K562 (cell line): ENCODE measurements around the gene TOGARAM2. TPM values are rescaled to one million over a fixed set of nuclear protein-coding genes. Genes with fewer than 3 reads are reported as not detected.

Experiments
- ARID1B ChIP-seq: fragments of 450-650 bp; IDR thresholded peaks from 2 replicates; pipeline ENCODE4 v1.6.1; 2016; ENCODE audit warnings: antibody characterized with exemption, mild to moderate bottlenecking, inconsistent platforms
- CBFA2T2 ChIP-seq: fragments of 450-650 bp; conservative IDR thresholded peaks from 2 replicates; pipeline ENCODE4 v1.6.1; 2017; ENCODE audit warnings: mild to moderate bottlenecking
- CBX8 ChIP-seq: fragments of 200-600 bp; sonication (generic); IDR thresholded peaks from 2 replicates; pipeline ENCODE4 v1.6.1; 2012; ENCODE audit warnings: borderline replicate concordance, mixed run types, low read depth, mild to moderate bottlenecking, moderate library complexity, mixed read lengths, low read length, control low read depth, inconsistent platforms; ENCODE audit not compliant: poor library complexity, severe bottlenecking; ENCODE audit errors: extremely low read depth
- CEBPG ChIP-seq, 3 experiments: fragments of 200-800 bp in 1 of 3; sonication (Bioruptor generic) in 1 of 3; sonication (generic) in 1 of 3; formaldehyde crosslinking in 1 of 3; IDR thresholded peaks in 2 of 3; conservative IDR thresholded peaks in 1 of 3; 2 replicates each; pipeline versions ENCODE4 v1.6.1 to v1.8.0; 2016 to 2022; ENCODE audit warnings: missing compliant biosample characterization in 2 of 3, missing genetic modification characterization in 2 of 3, mild to moderate bottlenecking in 1 of 3, missing genetic modification reagents in 1 of 3
- EZH2 ChIP-seq: IDR thresholded peaks from 2 replicates; pipeline ENCODE4 v1.6.1; 2012; ENCODE audit warnings: low read depth, mild to moderate bottlenecking, inconsistent platforms, low read length, borderline replicate concordance
- HLTF ChIP-seq: fragments of 450-650 bp; IDR thresholded peaks from 2 replicates; pipeline ENCODE4 v1.6.1; 2016
- ID3 ChIP-seq, 2 experiments: fragments of 250-450 bp in 1 of 2; fragments of 450-650 bp in 1 of 2; sonication (Bioruptor Pico) in 1 of 2; IDR thresholded peaks; 2 replicates each; pipeline versions ENCODE4 v1.6.1 to v1.8.0; 2016 to 2021; ENCODE audit warnings: mild to moderate bottlenecking in 2 of 2, moderate library complexity in 2 of 2, missing compliant biosample characterization in 1 of 2, missing genetic modification characterization in 1 of 2
- JUNB ChIP-seq: fragments of 450-650 bp; formaldehyde crosslinking; conservative IDR thresholded peaks from 2 replicates; pipeline ENCODE4 v1.4.0; 2020; ENCODE audit warnings: mild to moderate bottlenecking
- KDM1A ChIP-seq, 2 experiments: fragments of 450-650 bp; IDR thresholded peaks; 2 replicates each; pipeline ENCODE4 v1.6.1; 2016; ENCODE audit warnings: mild to moderate bottlenecking in 2 of 2
- KLF16 ChIP-seq: IDR thresholded peaks from 2 replicates; pipeline ENCODE4 v1.6.1; 2016; ENCODE audit warnings: antibody characterized with exemption
- RCOR1 ChIP-seq, 2 experiments: IDR thresholded peaks; 2 replicates each; pipeline ENCODE4 v1.6.1; 2012; ENCODE audit warnings: low read depth in 2 of 2, low read length in 2 of 2, borderline replicate concordance in 1 of 2, improper control_type of control experiment in 1 of 2
- TAL1 ChIP-seq: fragments of 450-650 bp; IDR thresholded peaks from 2 replicates; pipeline ENCODE4 v1.6.1; 2016; ENCODE audit warnings: mild to moderate bottlenecking
- TEAD1 ChIP-seq, 2 experiments: fragments of 450-650 bp in 1 of 2; sonication (generic) in 1 of 2; formaldehyde crosslinking; IDR thresholded peaks; 2 replicates each; pipeline versions ENCODE4 v1.4.0 to v1.8.0; 2020 to 2022; ENCODE audit warnings: mild to moderate bottlenecking in 2 of 2, missing genetic modification reagents in 1 of 2
- TEAD4 ChIP-seq, 2 experiments: sonication (generic) in 1 of 2; formaldehyde crosslinking in 1 of 2; IDR thresholded peaks; 2 replicates each; pipeline versions ENCODE4 v1.6.1 to v1.8.0; 2012 to 2022; ENCODE audit warnings: borderline replicate concordance in 1 of 2, inconsistent platforms in 1 of 2, low read length in 1 of 2, mild to moderate bottlenecking in 1 of 2, missing genetic modification reagents in 1 of 2
- ZBTB12 ChIP-seq: fragments of 250-450 bp; sonication (Bioruptor Pico); IDR thresholded peaks from 2 replicates; pipeline ENCODE4 v1.4.0; 2020
- ZBTB17 ChIP-seq: fragments of 450-650 bp; formaldehyde crosslinking; IDR thresholded peaks from 2 replicates; pipeline ENCODE4 v1.4.0; 2020; ENCODE audit warnings: mild to moderate bottlenecking
- ZEB2 ChIP-seq: fragments of 450-650 bp; IDR thresholded peaks from 2 replicates; pipeline ENCODE4 v1.6.1; 2016
- ZNF184 ChIP-seq: sonication (generic); formaldehyde crosslinking; IDR thresholded peaks from 2 replicates; pipeline ENCODE4 v1.5.0; 2020; ENCODE audit warnings: missing genetic modification reagents
- ZNF239 ChIP-seq: fragments of 250-450 bp; sonication (Bioruptor Pico); IDR thresholded peaks from 2 replicates; pipeline ENCODE4 v1.4.0; 2020; ENCODE audit warnings: mild to moderate bottlenecking
- ZNF444 ChIP-seq: fragments of 250-450 bp; sonication (Bioruptor Pico); IDR thresholded peaks from 2 replicates; pipeline ENCODE4 v1.4.0; 2020; ENCODE audit warnings: mild to moderate bottlenecking, moderate library complexity
- ZNF511 ChIP-seq: sonication (generic); formaldehyde crosslinking; IDR thresholded peaks from 2 replicates; pipeline ENCODE4 v1.8.0; 2022; ENCODE audit warnings: mild to moderate bottlenecking, missing genetic modification reagents
- polyA plus RNA-seq, 8 experiments: library from polyadenylated mRNA; depleted of rRNA in 4 of 8; stranded (reverse) in 5 of 8; unstranded in 3 of 8; fragments of >200 nt; fragmentation: Nextera tagmentation in 2 of 8; fragmentation: Illumina TruSeq in 1 of 8; extraction: Ambion mirVana in 2 of 8; extraction: Trizol in 1 of 8; gene quantifications; 2 replicates each; pipeline versions ENCODE4 v1.2.1 to v1.2.3, GENCODE V29; 2011 to 2014; ENCODE audit warnings: inconsistent platforms in 1 of 8, missing spikeins in 1 of 8
- total RNA-seq, 7 experiments: library from RNA; depleted of rRNA in 6 of 7; stranded (reverse); fragments of >200 nt in 6 of 7; fragmentation: Illumina TruSeq in 2 of 7; extraction: Trizol in 2 of 7; gene quantifications; 2 replicates each; pipeline versions ENCODE4 v1.2.1 to v1.2.3, GENCODE V29; 2011 to 2021; ENCODE audit warnings: low replicate concordance in 1 of 7
- TF ChIP-seq, protein P1 (sequence below), 2 experiments: fragments of 450-650 bp in 1 of 2; sonication (generic) in 1 of 2; formaldehyde crosslinking in 1 of 2; IDR thresholded peaks in 1 of 2; conservative IDR thresholded peaks in 1 of 2; 2 replicates each; pipeline versions ENCODE4 v1.6.1 to v1.8.1; 2016 to 2023; ENCODE audit warnings: mild to moderate bottlenecking in 2 of 2, moderate library complexity in 2 of 2, inconsistent platforms in 1 of 2, missing genetic modification reagents in 1 of 2

TOGARAM2 gene
- total and polyA plus RNA-seq, 9 of the 15 experiments (the other 6 are each of a cell fraction or from before 2014, with no cell fraction given) = not detected

GRCh38 chr2:29006092-29006979 lies 25.2 kb downstream of the TOGARAM2 start (continued):
- TF ChIP-seq EZH2 (no peak), TEAD4 (IDR thresholded peaks at IDR 0.05; ENCODE audit: low read length) (0 out of 2 replicates have a peak, but pooled peaks have one; percentile 29), TEAD4 (CRISPR knock-in tag; IDR thresholded peaks at IDR 0.05; ENCODE audit: borderline replicate concordance) (no peak), ZEB2 (peak; percentile 70; the same call in 1 of the 2 replicates), CEBPG (CRISPR knock-in tag; IDR thresholded peaks at IDR 0.05) (peak; percentile 75), CEBPG (tag; conservative IDR thresholded peaks at IDR 0.05 in 1 of 2, IDR thresholded peaks at IDR 0.05 in 1 of 2) (peak; percentile 71 to 79), ZNF239 (CRISPR knock-in tag) (peak; percentile 56; the same call in 1 of the 2 replicates), RCOR1 (IDR thresholded peaks at IDR 0.05; ENCODE audit: borderline replicate concordance in 1 of 2, low read depth in 2 of 2, low read length in 2 of 2) (peak in 1 of 2 experiments; percentile 59; a peak in 1 of 4 replicates), KLF16 (0 out of 2 replicates have a peak, but pooled peaks have one; percentile 5), ID3 (CRISPR knock-in tag; IDR thresholded peaks at IDR 0.05) (no peak), ID3 (tag; IDR thresholded peaks at IDR 0.05) (0 out of 2 replicates have a peak, but pooled peaks have one; percentile 77), JUNB (CRISPR knock-in tag) (peak; percentile 68; the same call in 1 of the 2 replicates), ZBTB17 (CRISPR knock-in tag) (0 out of 2 replicates have a peak, but pooled peaks have one; percentile 30), CBFA2T2 (peak; percentile 63), TEAD1 (CRISPR knock-in tag; IDR thresholded peaks at IDR 0.05) (0 out of 4 replicates have a peak, but pooled peaks of 1 of the 2 experiments have one; percentile 22), ARID1B (peak; percentile 85), ZBTB12 (0 out of 2 replicates have a peak, but pooled peaks have one; percentile 20), KDM1A (IDR thresholded peaks at IDR 0.05) (peak; percentile 47 to 55; a peak in 2 of 4 replicates), CBX8 (no peak), HLTF (peak; percentile 33; the same call in 1 of the 2 replicates), ZNF444 (CRISPR knock-in tag) (no peak), ZNF184 (no peak), TAL1 (peak; percentile 45), ZNF511 (CRISPR knock-in tag) (no peak)
- TF ChIP-seq, protein P1, sequence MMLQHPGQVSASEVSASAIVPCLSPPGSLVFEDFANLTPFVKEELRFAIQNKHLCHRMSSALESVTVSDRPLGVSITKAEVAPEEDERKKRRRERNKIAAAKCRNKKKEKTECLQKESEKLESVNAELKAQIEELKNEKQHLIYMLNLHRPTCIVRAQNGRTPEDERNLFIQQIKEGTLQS (IDR thresholded peaks at IDR 0.05) = peak; percentile 79
- TF ChIP-seq, protein P1 (CRISPR knock-in tag; conservative IDR thresholded peaks at IDR 0.05) = 0 out of 2 replicates have a peak, but pooled peaks have one; percentile 26
